Measurements from ENCODE around the gene ZKSCAN1. TPM values are rescaled to one million over a fixed set of nuclear protein-coding genes. Genes with fewer than 3 reads are reported as not detected.

ZKSCAN1 gene
- total RNA-seq, 1 experiment from 2014 or later, result 29.8 TPM

DNA sequence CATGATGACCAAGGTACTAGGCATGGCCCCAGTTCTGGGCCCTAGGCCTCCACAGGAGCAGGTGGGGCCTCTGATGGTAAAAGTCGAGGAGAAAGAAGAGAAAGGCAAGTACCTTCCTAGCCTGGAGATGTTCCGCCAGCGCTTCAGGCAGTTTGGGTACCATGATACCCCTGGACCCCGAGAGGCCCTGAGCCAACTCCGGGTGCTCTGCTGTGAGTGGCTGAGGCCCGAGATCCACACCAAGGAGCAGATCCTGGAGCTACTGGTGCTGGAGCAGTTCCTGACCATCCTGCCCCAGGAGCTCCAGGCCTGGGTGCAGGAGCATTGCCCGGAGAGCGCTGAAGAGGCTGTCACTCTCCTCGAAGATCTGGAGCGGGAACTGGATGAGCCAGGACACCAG lies 41.6 kb downstream of the ZKSCAN1 start:
- no peaks in the 10 kb centered on the region for H4K20me1 ChIP-seq (ENCODE audit: control insufficient read depth, insufficient read depth, insufficient read length)
- H3T11ph ChIP-seq (ENCODE audit: low read length), result no peak overlapping the region
- no CpG with 5 or more reads among the region's 10 CpGs for WGBS (ENCODE audit: extremely low coverage, insufficient read length, low lambda C conversion rate)
- H2BK15ac ChIP-seq (ENCODE audit: low read depth, low read length), result no peak overlapping the region
- no peak overlapping the region for H3K56ac ChIP-seq (ENCODE audit: insufficient read length, low read depth, low read length)
- H3K23me2 ChIP-seq (ENCODE audit: insufficient read length, low read depth, low read length, poor library complexity, severe bottlenecking), result no peaks in the 10 kb centered on the region
- H3K79me1 ChIP-seq (ENCODE audit: insufficient read depth, low read depth, low read length, poor library complexity, severe bottlenecking), result peaks cover 2% of the 10 kb centered on the region
- Mint-ChIP-seq H3K9me3 (no peaks in the 10 kb centered on the region), H3K36me3 (ENCODE audit: insufficient read depth in 1 of 3, low read depth in 3 of 3) (peaks cover 40 to 65% (median 58%) of the 10 kb centered on the region in 3 experiments), H3K4me1 (no peaks in the 10 kb centered on the region), H3K27me3 (ENCODE audit: low read depth) (no peaks in the 10 kb centered on the region), H3K4me3 (no peak overlapping the region), H3K27ac (no peak overlapping the region)
- H3K18ac ChIP-seq (ENCODE audit: insufficient read length, low read depth, low read length), result no peak overlapping the region
- H4K5ac ChIP-seq (ENCODE audit: insufficient read length, low read depth, low read length), result no peak overlapping the region
- no peaks in the 10 kb centered on the region for H3K27me3 ChIP-seq (ENCODE audit: insufficient read depth, low read length)
- no peak for DNase-seq
- no peak overlapping the region for H3K14ac ChIP-seq (ENCODE audit: insufficient read depth, low read length)
- no peak overlapping the region for H3K4ac ChIP-seq (ENCODE audit: low read depth, low read length)
- H3K9me3 ChIP-seq (ENCODE audit: control insufficient read depth, low read depth, low read length), result no peaks in the 10 kb centered on the region
- H3K23ac ChIP-seq (ENCODE audit: insufficient read length, low read depth, low read length), result no peak overlapping the region
- no peak overlapping the region for H2AFZ ChIP-seq (ENCODE audit: low read length)
- H3K27ac ChIP-seq (ENCODE audit: insufficient read length, low read depth, low read length), result no peak overlapping the region
- H4K91ac ChIP-seq (ENCODE audit: insufficient read length, low read depth, low read length), result no peak overlapping the region
- H3K4me2 ChIP-seq (ENCODE audit: insufficient read depth, insufficient read length, low read length), result no peak overlapping the region
- H2BK12ac ChIP-seq (ENCODE audit: insufficient read length, low read depth, low read length), result no peak overlapping the region
- H3K9ac ChIP-seq (ENCODE audit: extremely low read depth, insufficient read length, low read length), result no peak overlapping the region
- H2BK5ac ChIP-seq (ENCODE audit: insufficient read length, low read length), result no peak overlapping the region
- TF ChIP-seq, protein P1, sequence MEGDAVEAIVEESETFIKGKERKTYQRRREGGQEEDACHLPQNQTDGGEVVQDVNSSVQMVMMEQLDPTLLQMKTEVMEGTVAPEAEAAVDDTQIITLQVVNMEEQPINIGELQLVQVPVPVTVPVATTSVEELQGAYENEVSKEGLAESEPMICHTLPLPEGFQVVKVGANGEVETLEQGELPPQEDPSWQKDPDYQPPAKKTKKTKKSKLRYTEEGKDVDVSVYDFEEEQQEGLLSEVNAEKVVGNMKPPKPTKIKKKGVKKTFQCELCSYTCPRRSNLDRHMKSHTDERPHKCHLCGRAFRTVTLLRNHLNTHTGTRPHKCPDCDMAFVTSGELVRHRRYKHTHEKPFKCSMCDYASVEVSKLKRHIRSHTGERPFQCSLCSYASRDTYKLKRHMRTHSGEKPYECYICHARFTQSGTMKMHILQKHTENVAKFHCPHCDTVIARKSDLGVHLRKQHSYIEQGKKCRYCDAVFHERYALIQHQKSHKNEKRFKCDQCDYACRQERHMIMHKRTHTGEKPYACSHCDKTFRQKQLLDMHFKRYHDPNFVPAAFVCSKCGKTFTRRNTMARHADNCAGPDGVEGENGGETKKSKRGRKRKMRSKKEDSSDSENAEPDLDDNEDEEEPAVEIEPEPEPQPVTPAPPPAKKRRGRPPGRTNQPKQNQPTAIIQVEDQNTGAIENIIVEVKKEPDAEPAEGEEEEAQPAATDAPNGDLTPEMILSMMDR (conservative IDR thresholded peaks at IDR 0.05), result no peak
- H2BK120ac ChIP-seq (ENCODE audit: low read depth, low read length, poor library complexity, severe bottlenecking), result no peak overlapping the region
- no peaks in the 10 kb centered on the region for H3K4me1 ChIP-seq (ENCODE audit: insufficient read depth, low read length)
- H3K79me2 ChIP-seq (ENCODE audit: insufficient read depth, low read length), result no peaks in the 10 kb centered on the region; the same call in 1 of the 2 replicates
- no peak overlapping the region for H2BK20ac ChIP-seq (ENCODE audit: low read depth, low read length, poor library complexity, severe bottlenecking)
- H2AK5ac ChIP-seq (ENCODE audit: insufficient read length, low read length), result no peak overlapping the region
- no peak overlapping the region for H4K8ac ChIP-seq (replicated peaks; ENCODE audit: insufficient read length, low read depth, low read length)

All from H9 (cell line).